GM19035 (cell line): ENCODE results near the gene OPN3.

ENCODE experiments used
- ATAC-seq: cut with Tn5 transposase; IDR thresholded peaks from one replicate; pipeline ENCODE4 v1.9.1; 2021; ENCODE audit not compliant: unreplicated experiment

The OPN3 gene

GRCh38 chr1:241592273-241592958 lies 47.8 kb downstream of the OPN3 start:
- ATAC-seq, result peak; percentile 65

DNA sequence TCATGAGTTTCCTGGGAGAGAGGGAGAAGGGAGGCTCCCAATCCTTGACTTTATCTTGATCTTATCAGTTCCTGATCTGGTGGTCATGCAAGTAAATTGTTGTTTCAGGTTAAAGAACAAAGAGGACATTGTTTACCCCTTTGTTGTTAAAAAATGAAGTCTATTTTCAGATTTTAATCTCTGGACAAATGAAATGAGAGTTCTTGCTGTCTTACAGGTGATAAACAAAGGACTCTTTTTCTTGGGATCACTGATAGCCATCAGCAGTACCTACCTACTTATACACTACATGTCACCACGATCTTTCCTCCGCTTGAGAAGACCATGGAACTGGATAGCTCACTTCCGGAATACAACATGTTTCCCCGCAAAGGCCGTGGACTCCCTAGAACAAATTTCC lies 48.4 kb downstream of the OPN3 start:
- ATAC-seq, result no peak

- ATAC-seq, result no peak
Measured at GRCh38 chr1:241591317-241591716, 48.9 kb downstream of the OPN3 start.

- no peak for ATAC-seq
Measured at GRCh38 chr1:241590719-241591118, 49.5 kb downstream of the OPN3 start.

DNA sequence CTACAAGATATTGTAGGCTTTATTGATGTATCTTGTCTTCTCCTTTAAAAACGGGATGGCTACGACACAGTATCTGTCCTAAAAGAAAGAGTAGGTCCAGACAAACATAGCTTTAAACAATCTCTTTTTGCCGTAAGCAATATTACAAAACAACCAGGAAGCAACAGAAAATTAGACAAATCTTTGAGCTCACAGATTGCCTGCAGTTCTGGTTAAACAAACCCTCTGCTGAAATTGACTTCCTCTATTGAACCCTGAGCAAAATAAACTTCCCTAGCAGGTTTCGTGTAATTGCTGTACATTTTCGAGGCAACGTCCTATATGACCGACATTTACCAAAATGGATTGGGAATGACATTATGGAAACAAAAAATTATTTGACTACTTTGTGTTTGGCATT lies 50.6 kb downstream of the OPN3 start:
- no peak for ATAC-seq

DNA sequence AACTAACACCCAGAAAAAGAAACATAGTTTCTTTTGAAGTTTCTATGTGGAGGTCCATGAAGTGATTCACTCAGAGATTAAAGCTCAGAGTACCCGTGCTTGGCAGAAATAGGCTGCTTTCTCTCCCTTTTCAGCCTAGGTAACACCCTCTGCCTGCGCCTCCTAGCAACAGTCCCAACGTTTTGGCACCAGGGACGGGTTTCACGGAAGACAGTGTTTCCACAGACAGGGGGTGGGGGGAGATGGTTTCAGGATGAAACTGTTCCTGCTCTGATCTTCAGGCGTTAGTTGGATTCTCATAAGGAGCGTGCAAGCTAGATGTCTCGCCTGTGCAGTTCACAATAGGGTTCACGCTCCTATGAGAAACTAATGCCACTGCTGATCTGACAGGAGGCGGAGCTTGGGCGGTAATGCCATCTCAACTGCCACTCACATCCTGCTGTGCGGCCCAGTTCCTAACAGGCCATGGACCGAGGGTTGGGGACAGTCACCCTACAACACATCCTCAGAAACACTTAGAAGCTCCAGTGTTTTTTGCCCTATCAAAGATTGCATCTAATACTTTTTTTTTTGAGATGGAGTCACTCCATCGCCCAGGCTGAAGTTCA lies 53.2 kb downstream of the OPN3 start:
- no peak for ATAC-seq

GRCh38 chr1:241582921-241583321 lies 57.2 kb downstream of the OPN3 start:
- ATAC-seq, result no peak

- ATAC-seq, result no peak
Measured at GRCh38 chr1:241579434-241579833, 60.7 kb downstream of the OPN3 start.

- ATAC-seq, result no peak
Measured at GRCh38 chr1:241574154-241574553, 66.0 kb downstream of the OPN3 start.

DNA sequence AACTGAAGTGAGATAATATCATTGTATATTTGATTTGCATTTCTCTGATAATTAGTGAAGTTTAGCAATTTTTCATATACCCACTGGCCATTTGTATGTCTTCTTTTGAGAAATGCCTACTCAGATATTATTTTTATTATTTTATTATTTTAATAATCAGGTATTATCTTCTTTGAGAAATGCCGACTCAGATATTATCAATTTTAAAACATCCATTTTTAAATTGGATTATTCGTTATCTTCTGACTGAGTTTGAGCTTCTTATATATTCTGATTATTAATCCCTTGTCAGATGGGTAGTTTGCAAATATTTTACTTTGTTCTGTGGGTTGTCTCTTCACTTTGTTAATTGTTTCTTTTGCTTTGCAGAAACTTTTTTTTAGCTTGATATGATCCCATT lies 70.3 kb downstream of the OPN3 start:
- no peak for ATAC-seq

DNA sequence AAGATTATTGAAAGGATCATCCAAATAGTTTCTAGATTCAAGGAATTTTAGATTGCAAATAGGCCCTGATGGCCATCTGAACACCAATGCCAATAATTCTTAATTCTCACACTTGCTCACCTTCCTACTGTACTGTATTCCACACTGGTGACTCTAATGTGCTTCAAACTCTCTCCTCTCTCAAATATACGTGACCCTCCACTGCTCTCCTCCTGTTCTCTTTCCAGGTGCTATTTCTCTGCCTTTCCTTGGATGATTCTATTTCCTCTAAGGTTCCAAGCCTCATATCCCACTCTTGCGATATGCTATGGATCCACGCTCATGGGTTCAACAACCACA lies 79.4 kb downstream of the OPN3 start:
- no peak for ATAC-seq

DNA sequence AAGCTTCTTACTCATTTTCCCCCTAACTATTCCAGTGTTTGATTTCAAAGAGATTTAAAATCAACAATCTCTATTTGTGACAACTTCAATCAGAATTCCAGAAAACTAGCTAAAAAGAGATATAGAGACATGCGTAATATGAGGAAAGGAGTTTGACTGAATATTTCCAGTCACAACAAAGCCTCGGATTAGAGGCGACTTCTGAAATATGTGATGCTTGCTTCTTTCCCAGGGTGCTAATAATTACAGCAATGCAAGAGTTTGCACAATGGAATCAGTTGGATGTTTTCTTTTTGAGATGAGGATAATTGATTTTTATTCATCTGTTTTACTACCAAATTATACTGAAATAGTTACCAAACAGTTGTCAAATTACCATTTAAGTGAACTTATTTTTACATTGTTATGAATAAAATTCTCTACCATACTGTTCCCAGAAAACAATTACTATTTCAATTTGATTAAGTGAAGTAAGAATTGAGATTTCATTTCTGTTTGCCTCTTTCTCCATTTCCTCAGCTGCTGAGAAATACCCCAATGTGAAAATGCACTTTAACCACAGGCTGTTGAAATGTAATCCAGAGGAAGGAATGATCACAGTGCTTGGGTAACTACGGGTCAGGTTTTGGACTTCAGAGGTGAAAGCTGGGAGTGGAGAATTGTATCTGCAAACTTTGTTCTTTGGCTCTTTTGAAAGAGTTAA lies 79.9 kb downstream of the OPN3 start:
- ATAC-seq, result no peak

- ATAC-seq, result no peak
Measured at GRCh38 chr1:241557551-241558193, 82.5 kb downstream of the OPN3 start.

GRCh38 chr1:241557031-241557430 lies 83.1 kb downstream of the OPN3 start:
- no peak for ATAC-seq

- ATAC-seq, result no peak
Measured at GRCh38 chr1:241555526-241555925, 84.6 kb downstream of the OPN3 start.

GRCh38 chr1:241553886-241554592 lies 86.1 kb downstream of the OPN3 start:
- ATAC-seq, result no peak

- peak; percentile 85 for ATAC-seq
Measured at GRCh38 chr1:241551759-241552638, 88.2 kb downstream of the OPN3 start.

GRCh38 chr1:241550318-241550717 lies 89.9 kb downstream of the OPN3 start:
- no peak for ATAC-seq

DNA sequence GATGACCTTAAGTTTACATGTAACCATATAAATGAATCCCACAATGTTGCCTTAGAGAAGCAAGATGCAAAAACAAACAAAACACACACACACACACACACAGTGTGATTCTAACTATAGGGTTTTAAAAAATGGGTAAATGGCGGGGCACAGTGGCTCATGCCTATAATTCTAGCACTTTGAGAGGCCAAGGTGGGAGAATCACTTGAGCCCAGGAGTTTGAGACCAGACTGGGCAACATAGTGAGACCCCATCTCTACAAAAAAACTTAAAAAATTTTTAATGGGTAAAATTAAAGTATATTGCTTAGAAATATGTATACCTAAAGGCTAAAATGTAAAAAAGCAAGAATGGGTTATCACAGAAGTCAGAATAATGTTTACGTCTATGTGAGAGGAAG lies 92.2 kb downstream of the OPN3 start:
- ATAC-seq, result no peak
